HCT116 (cell line): ENCODE measurements around the gene SEMA3E. TPM values are rescaled to one million over a fixed set of nuclear protein-coding genes. Genes with fewer than 3 reads are reported as not detected.
"Not testable (repeated sequence)": the region's sequence is repeated elsewhere in the genome, so short reads cannot be mapped to it uniquely, and the experiment has no call there.

Source experiments
- ATAC-seq: fragments of 200-7000 bp; cut with Tn5 transposase; 2 replicates; pipeline ENCODE4 v1.9.1; 2020; ENCODE audit warnings: mild to moderate bottlenecking, moderate library complexity
- BruUV-seq: library from RNA; stranded (reverse); fragments of 400-500 nt; replicated peaks from 2 replicates; lab custom pipeline; 2021; lab: Mats Ljungman, UMichigan
- CTCF ChIA-PET: fragments of 300-600 bp; sonication (Branson Sonifier 250); formaldehyde crosslinking; loops from one replicate; lab custom pipeline; 2021; ENCODE audit warnings: antibody characterized with exemption; lab: Charles Lee
- POLR2A ChIA-PET: fragments of 300-600, 350-600 bp; sonication (Branson Sonifier 250); formaldehyde crosslinking; loops from one replicate; lab custom pipeline; 2021; ENCODE audit warnings: antibody characterized with exemption; lab: Charles Lee
- RAD21 ChIA-PET, 2 experiments: fragments of 300-600 bp; sonication (Branson Sonifier 250); formaldehyde crosslinking; loops; one replicate each; lab custom pipeline; 2023; ENCODE audit warnings: low total read pairs in 2 of 2; ENCODE audit not compliant: uncharacterized antibody in 2 of 2, unreplicated experiment in 2 of 2, low non-redundant PET in 1 of 2; lab: Charles Lee
- DNase-seq: peaks from one replicate; pipeline ENCODE4 v3.0.0-alpha.2; 2010; ENCODE audit warnings: low read depth, low spot score
- H2AFZ ChIP-seq: fragments of 200-600 bp; shearing (Covaris generic), sonication (generic); 2 replicates; pipeline ENCODE4 v1.6.1; 2017; ENCODE audit warnings: low read depth, mixed run types, mixed read lengths, antibody characterized with exemption, low read length; ENCODE audit not compliant: poor library complexity, severe bottlenecking
- H3K27ac ChIP-seq: 2 replicates; pipeline ENCODE4 v1.5.1; 2012; ENCODE audit warnings: low read depth, low read length
- H3K27me3 ChIP-seq: fragments of 200-600 bp; sonication (generic); 2 replicates; pipeline ENCODE4 v1.6.1; 2016; ENCODE audit warnings: mixed run types, low read length, mixed read lengths; ENCODE audit not compliant: insufficient read depth
- H3K36me3 ChIP-seq, 2 experiments: fragments of 200-500 bp in 1 of 2; fragments of 200-600 bp in 1 of 2; sonication (Bioruptor generic) in 1 of 2; sonication (generic) in 1 of 2; 2 replicates each; pipeline versions ENCODE4 v1.5.1 to v1.6.1; 2014 to 2016; ENCODE audit warnings: low read length in 2 of 2, inconsistent platforms in 1 of 2, mixed read lengths in 1 of 2, mixed run types in 1 of 2; ENCODE audit not compliant: insufficient read depth in 2 of 2, control insufficient read depth in 1 of 2
- H3K4me1 ChIP-seq, 2 experiments: fragments of 200-600 bp in 1 of 2; sonication (generic) in 1 of 2; 2 replicates each; pipeline versions ENCODE4 v1.5.1 to v1.6.1; 2012 to 2017; ENCODE audit warnings: low read length in 2 of 2, inconsistent platforms in 1 of 2, mild to moderate bottlenecking in 1 of 2, mixed read lengths in 1 of 2, mixed run types in 1 of 2, moderate library complexity in 1 of 2; ENCODE audit not compliant: insufficient read depth in 2 of 2, control insufficient read depth in 1 of 2
- H3K4me2 ChIP-seq: fragments of 200-600 bp; sonication (generic); 2 replicates; pipeline ENCODE4 v1.6.1; 2017; ENCODE audit warnings: mixed run types, low read length, mixed read lengths
- H3K4me3 ChIP-seq, 2 experiments: fragments of 200-600 bp in 1 of 2; sonication (generic) in 1 of 2; replicated peaks in 1 of 2; 2 replicates each; pipeline ENCODE4 v1.5.1; 2011 to 2016; ENCODE audit warnings: low read length in 2 of 2, control low read depth in 1 of 2, low read depth in 1 of 2, mild to moderate bottlenecking in 1 of 2, mixed read lengths in 1 of 2, mixed run types in 1 of 2
- H3K79me2 ChIP-seq: fragments of 200-600 bp; sonication (generic); 2 replicates; pipeline ENCODE4 v1.6.1; 2017; ENCODE audit warnings: mild to moderate bottlenecking, mixed run types, low read length, moderate library complexity, mixed read lengths; ENCODE audit not compliant: insufficient read depth
- H3K9ac ChIP-seq: fragments of 200-600 bp; sonication (generic); 2 replicates; pipeline ENCODE4 v1.6.1; 2016; ENCODE audit warnings: low read length, mixed read lengths
- H3K9me2 ChIP-seq: fragments of 200-600 bp; sonication (generic), shearing (Covaris generic); 2 replicates; pipeline ENCODE4 v1.6.1; 2017; ENCODE audit warnings: mixed run types, mild to moderate bottlenecking, moderate library complexity; ENCODE audit not compliant: insufficient read depth
- H3K9me3 ChIP-seq, 2 experiments: fragments of 200-500 bp in 1 of 2; fragments of 200-600 bp in 1 of 2; sonication (Bioruptor generic) in 1 of 2; sonication (generic) in 1 of 2; 2 replicates each; pipeline ENCODE4 v1.6.1; 2014 to 2017; ENCODE audit warnings: low read length in 2 of 2, mixed read lengths in 2 of 2, inconsistent platforms in 1 of 2, low read depth in 1 of 2, mild to moderate bottlenecking in 1 of 2, mixed run types in 1 of 2, moderate library complexity in 1 of 2; ENCODE audit not compliant: control insufficient read depth in 1 of 2, insufficient read depth in 1 of 2
- H4K20me1 ChIP-seq: fragments of 200-600 bp; sonication (generic), shearing (Covaris generic); 2 replicates; pipeline ENCODE4 v1.6.1; 2017; ENCODE audit warnings: mixed run types, mild to moderate bottlenecking, moderate library complexity; ENCODE audit not compliant: insufficient read depth
- CEBPB ChIP-seq: IDR thresholded peaks from 2 replicates; pipeline ENCODE4 v1.6.1; 2012; ENCODE audit warnings: low read depth
- CTCF ChIP-seq, 3 experiments: fragments of 200-600 bp in 1 of 3; sonication (generic) in 1 of 3; IDR thresholded peaks in 2 of 3; conservative IDR thresholded peaks in 1 of 3; 2 replicates each; pipeline ENCODE4 v1.5.1; 2012 to 2017; ENCODE audit warnings: low read depth in 2 of 3, low read length in 2 of 3, antibody characterized with exemption in 1 of 3, borderline replicate concordance in 1 of 3, control low read depth in 1 of 3, mild to moderate bottlenecking in 1 of 3, mixed read lengths in 1 of 3, mixed run types in 1 of 3, moderate library complexity in 1 of 3; ENCODE audit not compliant: insufficient read depth in 1 of 3
- ELF1 ChIP-seq: IDR thresholded peaks from 2 replicates; pipeline ENCODE4 v1.6.1; 2012; ENCODE audit warnings: low read depth, borderline replicate concordance
- EZH2 ChIP-seq: fragments of 200-600 bp; sonication (generic); IDR thresholded peaks from 2 replicates; pipeline ENCODE4 v1.6.1; 2017; ENCODE audit warnings: antibody characterized with exemption, mixed run types
- JUND ChIP-seq: IDR thresholded peaks from 2 replicates; pipeline ENCODE4 v1.6.1; 2012
- MAX ChIP-seq: IDR thresholded peaks from 2 replicates; pipeline ENCODE4 v1.6.1; 2012
- POLR2AphosphoS5 ChIP-seq: IDR thresholded peaks from 2 replicates; pipeline ENCODE4 v1.6.1; 2011; ENCODE audit warnings: mild to moderate bottlenecking, low read depth, low read length, moderate library complexity
- SP1 ChIP-seq: IDR thresholded peaks from 2 replicates; pipeline ENCODE4 v1.6.1; 2012; ENCODE audit warnings: low read depth
- SRF ChIP-seq: IDR thresholded peaks from 2 replicates; pipeline ENCODE4 v1.6.1; 2012; ENCODE audit warnings: low read depth
- YY1 ChIP-seq: IDR thresholded peaks from 2 replicates; pipeline ENCODE4 v1.6.1; 2011; ENCODE audit warnings: low read length, low read depth, moderate library complexity, mild to moderate bottlenecking; ENCODE audit not compliant: insufficient replicate concordance; ENCODE audit errors: extremely low read depth
- ZFX ChIP-seq: fragments of 450-650 bp; IDR thresholded peaks from 2 replicates; pipeline ENCODE4 v1.6.1; 2017
- intact Hi-C: fragments of 100-400 bp; cut with micrococcal nuclease; formaldehyde crosslinking; loops from 2 replicates; pipeline ENCODE4 v1.10.0; 2022
- total RNA-seq: library from RNA; stranded (reverse); gene quantifications from one replicate; pipeline ENCODE4 v1.2.1, GENCODE V29; 2021; ENCODE audit not compliant: unreplicated experiment
- TF ChIP-seq, protein P1 (sequence below): IDR thresholded peaks from 2 replicates; pipeline ENCODE4 v1.6.1; 2012
- TF ChIP-seq, protein P2 (sequence below): IDR thresholded peaks from 2 replicates; pipeline ENCODE4 v1.6.1; 2012; ENCODE audit warnings: low read depth

Gene SEMA3E
- total RNA-seq, 1 experiment from 2014 or later = 1.6 TPM

GRCh38 chr7:83465643-83466042 lies 183.3 kb downstream of the SEMA3E start:
- intact Hi-C loops = no loop called here
- RAD21 ChIA-PET = no interaction called here
- no TSS peak for BruUV-seq
- no peaks in the 10 kb centered on the region for H3K9me3 ChIP-seq
- no peaks in the 10 kb centered on the region for H4K20me1 ChIP-seq
- H3K9ac ChIP-seq = no peak overlapping the region
- CTCF ChIA-PET = no interaction called here
- peaks cover 8 to 17% of the 10 kb centered on the region in 2 experiments; a peak in 3 of 4 replicates for H3K4me1 ChIP-seq
- TF ChIP-seq CTCF (IDR thresholded peaks at IDR 0.05 in 2 of 3, conservative IDR thresholded peaks at IDR 0.05 in 1 of 3; ENCODE audit: borderline replicate concordance in 1 of 3, insufficient read depth in 1 of 3, low read depth in 2 of 3, low read length in 2 of 3) (no peak), SP1 (no peak), ELF1 (no peak), SRF (no peak), POLR2AphosphoS5 (no peak), MAX (no peak), YY1 (no peak), CEBPB (no peak), JUND (no peak), ZFX (no peak), EZH2 (no peak)
- TF ChIP-seq, protein P1, sequence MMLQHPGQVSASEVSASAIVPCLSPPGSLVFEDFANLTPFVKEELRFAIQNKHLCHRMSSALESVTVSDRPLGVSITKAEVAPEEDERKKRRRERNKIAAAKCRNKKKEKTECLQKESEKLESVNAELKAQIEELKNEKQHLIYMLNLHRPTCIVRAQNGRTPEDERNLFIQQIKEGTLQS = no peak
- TF ChIP-seq, protein P2, sequence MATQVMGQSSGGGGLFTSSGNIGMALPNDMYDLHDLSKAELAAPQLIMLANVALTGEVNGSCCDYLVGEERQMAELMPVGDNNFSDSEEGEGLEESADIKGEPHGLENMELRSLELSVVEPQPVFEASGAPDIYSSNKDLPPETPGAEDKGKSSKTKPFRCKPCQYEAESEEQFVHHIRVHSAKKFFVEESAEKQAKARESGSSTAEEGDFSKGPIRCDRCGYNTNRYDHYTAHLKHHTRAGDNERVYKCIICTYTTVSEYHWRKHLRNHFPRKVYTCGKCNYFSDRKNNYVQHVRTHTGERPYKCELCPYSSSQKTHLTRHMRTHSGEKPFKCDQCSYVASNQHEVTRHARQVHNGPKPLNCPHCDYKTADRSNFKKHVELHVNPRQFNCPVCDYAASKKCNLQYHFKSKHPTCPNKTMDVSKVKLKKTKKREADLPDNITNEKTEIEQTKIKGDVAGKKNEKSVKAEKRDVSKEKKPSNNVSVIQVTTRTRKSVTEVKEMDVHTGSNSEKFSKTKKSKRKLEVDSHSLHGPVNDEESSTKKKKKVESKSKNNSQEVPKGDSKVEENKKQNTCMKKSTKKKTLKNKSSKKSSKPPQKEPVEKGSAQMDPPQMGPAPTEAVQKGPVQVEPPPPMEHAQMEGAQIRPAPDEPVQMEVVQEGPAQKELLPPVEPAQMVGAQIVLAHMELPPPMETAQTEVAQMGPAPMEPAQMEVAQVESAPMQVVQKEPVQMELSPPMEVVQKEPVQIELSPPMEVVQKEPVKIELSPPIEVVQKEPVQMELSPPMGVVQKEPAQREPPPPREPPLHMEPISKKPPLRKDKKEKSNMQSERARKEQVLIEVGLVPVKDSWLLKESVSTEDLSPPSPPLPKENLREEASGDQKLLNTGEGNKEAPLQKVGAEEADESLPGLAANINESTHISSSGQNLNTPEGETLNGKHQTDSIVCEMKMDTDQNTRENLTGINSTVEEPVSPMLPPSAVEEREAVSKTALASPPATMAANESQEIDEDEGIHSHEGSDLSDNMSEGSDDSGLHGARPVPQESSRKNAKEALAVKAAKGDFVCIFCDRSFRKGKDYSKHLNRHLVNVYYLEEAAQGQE = no peak
- no peaks in the 10 kb centered on the region for H3K9me2 ChIP-seq
- H3K4me2 ChIP-seq = no peak overlapping the region
- H3K4me3 ChIP-seq = no peak overlapping the region
- H3K27ac ChIP-seq = no peak overlapping the region
- no peaks in the 10 kb centered on the region for H3K27me3 ChIP-seq
- H3K79me2 ChIP-seq = no peaks in the 10 kb centered on the region
- no peaks in the 10 kb centered on the region for H3K36me3 ChIP-seq
- POLR2A ChIA-PET = no interaction called here
- DNase-seq (no peak), ATAC-seq (no peak)
- H2AFZ ChIP-seq = no peak overlapping the region

- H3K9ac ChIP-seq, DNase-seq, RAD21 ChIA-PET: not testable (repeated sequence)
Measured at GRCh38 chr7:83461820-83462219, 187.1 kb downstream of the SEMA3E start.

More at GRCh38 chr7:83461820-83462219, 187.1 kb downstream of the SEMA3E start:
- H3K9me3 ChIP-seq, H3K9me2 ChIP-seq, BruUV-seq, ATAC-seq, POLR2A ChIA-PET, H4K20me1 ChIP-seq, H3K36me3 ChIP-seq, H3K79me2 ChIP-seq, H3K4me2 ChIP-seq, H3K27me3 ChIP-seq, H3K4me3 ChIP-seq, CTCF ChIA-PET, H3K4me1 ChIP-seq, H2AFZ ChIP-seq, H3K27ac ChIP-seq, intact Hi-C loops: not testable (repeated sequence)
